Neural progenitor cell (in vitro differentiated cells): ENCODE results near the gene LHX1. TPM values are rescaled to one million over a fixed set of nuclear protein-coding genes. Genes with fewer than 3 reads are reported as not detected.
A peak's percentile ranks its signal among the peaks of the same experiment; 100 is the strongest.

Experiments used
- DNase-seq: peaks from one replicate; pipeline ENCODE4 v3.0.0-alpha.2; 2016; ENCODE audit warnings: low spot score
- H2AFZ ChIP-seq: fragments of 200-600 bp; sonication (generic); replicated peaks from 2 replicates; pipeline ENCODE4 v1.6.1; 2016; ENCODE audit warnings: antibody characterized with exemption
- H3F3A ChIP-seq: fragments of 200-600 bp; sonication (generic); 2 replicates; pipeline ENCODE4 v1.6.1; 2016; ENCODE audit warnings: antibody characterized with exemption, low read depth
- H3K27ac ChIP-seq: fragments of 200-600 bp; sonication (generic); 2 replicates; pipeline ENCODE4 v1.5.1; 2016; ENCODE audit warnings: mild to moderate bottlenecking
- H3K27me3 ChIP-seq: fragments of 200-600 bp; sonication (generic); 2 replicates; pipeline ENCODE4 v1.6.1; 2016; ENCODE audit warnings: mild to moderate bottlenecking, moderate library complexity
- H3K36me3 ChIP-seq: fragments of 200-600 bp; sonication (generic); 2 replicates; pipeline ENCODE4 v1.5.1; 2016
- H3K4me1 ChIP-seq: fragments of 200-600 bp; sonication (generic); 2 replicates; pipeline ENCODE4 v1.6.1; 2016; ENCODE audit warnings: mixed run types
- H3K4me2 ChIP-seq: fragments of 200-600 bp; sonication (generic); 2 replicates; pipeline ENCODE4 v1.6.1; 2016
- H3K4me3 ChIP-seq: fragments of 200-600 bp; sonication (generic); 2 replicates; pipeline ENCODE4 v1.5.1; 2016
- H3K79me2 ChIP-seq: fragments of 200-600 bp; sonication (generic); 2 replicates; pipeline ENCODE4 v1.6.1; 2016; ENCODE audit warnings: low read depth
- H3K9ac ChIP-seq: fragments of 200-600 bp; sonication (generic); 2 replicates; pipeline ENCODE4 v1.6.1; 2016
- H3K9me3 ChIP-seq: fragments of 200-600 bp; sonication (generic); 2 replicates; pipeline ENCODE4 v1.5.1; 2016; ENCODE audit warnings: low read depth
- H4K20me1 ChIP-seq: fragments of 200-600 bp; sonication (generic); 2 replicates; pipeline ENCODE4 v1.6.1; 2016; ENCODE audit warnings: low read depth
- H3K27ac Mint-ChIP-seq: 3 replicates; pipeline ENCODE4 v1.8.0; 2021; ENCODE audit warnings: mixed read lengths
- H3K27me3 Mint-ChIP-seq: 2 replicates; pipeline ENCODE4 v1.8.0; 2022; ENCODE audit warnings: low read depth, mild to moderate bottlenecking, inconsistent platforms, moderate library complexity, mixed read lengths; ENCODE audit not compliant: insufficient read depth
- H3K36me3 Mint-ChIP-seq: 3 replicates; pipeline ENCODE4 v1.8.0; 2021; ENCODE audit warnings: mixed read lengths
- H3K4me1 Mint-ChIP-seq: 3 replicates; pipeline ENCODE4 v1.8.0; 2021; ENCODE audit warnings: mixed read lengths
- H3K4me3 Mint-ChIP-seq: 3 replicates; pipeline ENCODE4 v1.8.0; 2021; ENCODE audit warnings: mild to moderate bottlenecking, moderate library complexity, mixed read lengths
- H3K9me3 Mint-ChIP-seq: 3 replicates; pipeline ENCODE4 v1.8.0; 2020; ENCODE audit warnings: mixed read lengths
- CTCF ChIP-seq: fragments of 200-600 bp; sonication (generic); IDR thresholded peaks from 2 replicates; pipeline ENCODE4 v1.5.1; 2017; ENCODE audit warnings: antibody characterized with exemption, mild to moderate bottlenecking
- EZH2 ChIP-seq: fragments of 200-600 bp; sonication (generic); IDR thresholded peaks from 2 replicates; pipeline ENCODE4 v1.6.1; 2017; ENCODE audit warnings: antibody characterized with exemption, mild to moderate bottlenecking, moderate library complexity
- EZH2phosphoT487 ChIP-seq: fragments of 200-600 bp; sonication (generic); IDR thresholded peaks from 2 replicates; pipeline ENCODE4 v1.6.1; 2017; ENCODE audit warnings: antibody characterized with exemption
- total RNA-seq: library from RNA; depleted of rRNA; stranded (reverse); fragments of >200 nt; gene quantifications from 2 replicates; pipeline ENCODE4 v1.2.3, GENCODE V29; 2015; ENCODE audit warnings: low replicate concordance

The LHX1 gene
- total RNA-seq, 1 donor from 2014 or later: not detected

GRCh38 chr17:36901506-36901905 lies 35.8 kb upstream of the LHX1 start:
- Histone ChIP-seq H3K27me3 (no peaks in the 10 kb centered on the region), H3K79me2 (no peaks in the 10 kb centered on the region), H3K4me3 (no peak overlapping the region), H2AFZ (no peak overlapping the region), H3K4me2 (no peak overlapping the region), H3K9me3 (no peaks in the 10 kb centered on the region), H4K20me1 (no peaks in the 10 kb centered on the region), H3F3A (no peaks in the 10 kb centered on the region), H3K4me1 (peaks cover 14% of the 10 kb centered on the region), H3K36me3 (no peaks in the 10 kb centered on the region), H3K9ac (no peak overlapping the region), H3K27ac (no peak overlapping the region)
- Mint-ChIP-seq H3K27me3 (peaks cover 7% of the 10 kb centered on the region), H3K36me3 (no peaks in the 10 kb centered on the region), H3K9me3 (no peaks in the 10 kb centered on the region), H3K27ac (no peak overlapping the region), H3K4me1 (peaks cover 33% of the 10 kb centered on the region), H3K4me3 (no peak overlapping the region)
- TF ChIP-seq EZH2phosphoT487 (no peak), EZH2 (no peak), CTCF (no peak)
- DNase-seq: peak; percentile 47

DNA sequence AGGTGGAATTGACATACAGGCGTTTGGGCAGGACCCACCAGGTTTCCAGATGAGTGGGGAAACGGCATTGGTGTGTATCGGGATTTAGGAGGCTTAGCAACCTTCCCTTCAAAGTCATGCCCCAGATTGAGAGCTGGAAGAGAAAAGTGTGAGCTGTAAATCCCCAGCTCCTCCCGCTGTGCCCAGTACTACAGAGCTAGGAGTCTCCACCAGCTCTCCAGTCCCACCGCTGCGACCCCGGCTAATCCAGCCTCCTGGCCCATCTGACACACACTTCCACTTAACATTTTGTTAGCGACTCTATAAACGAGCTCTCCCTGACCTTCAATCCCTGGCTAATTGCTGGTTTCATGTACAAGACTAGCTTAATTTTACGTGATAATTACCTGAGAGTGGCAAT lies 29.9 kb upstream of the LHX1 start:
- no peak overlapping the region for H2AFZ ChIP-seq
- no peak overlapping the region for H3K4me2 ChIP-seq
- no peaks in the 10 kb centered on the region for H3K9me3 ChIP-seq
- no peak for DNase-seq
- no peaks in the 10 kb centered on the region for H3K4me1 ChIP-seq
- no peaks in the 10 kb centered on the region for H3K36me3 ChIP-seq
- no peaks in the 10 kb centered on the region for H3K79me2 ChIP-seq
- no peaks in the 10 kb centered on the region for H4K20me1 ChIP-seq
- Mint-ChIP-seq H3K27me3 (peaks cover 14% of the 10 kb centered on the region), H3K4me1 (peaks cover 3% of the 10 kb centered on the region), H3K36me3 (no peaks in the 10 kb centered on the region), H3K27ac (no peak overlapping the region), H3K4me3 (no peak overlapping the region), H3K9me3 (no peaks in the 10 kb centered on the region)
- no peaks in the 10 kb centered on the region for H3K27me3 ChIP-seq
- H3F3A ChIP-seq: no peaks in the 10 kb centered on the region
- H3K27ac ChIP-seq: no peak overlapping the region
- H3K9ac ChIP-seq: no peak overlapping the region
- TF ChIP-seq EZH2phosphoT487 (no peak), EZH2 (no peak), CTCF (no peak)
- no peak overlapping the region for H3K4me3 ChIP-seq

GRCh38 chr17:36910513-36910912 lies 26.8 kb upstream of the LHX1 start:
- no peak overlapping the region for H3K9ac ChIP-seq

More at GRCh38 chr17:36910513-36910912, 26.8 kb upstream of the LHX1 start:
- peaks cover 18% of the 10 kb centered on the region for H3K27me3 Mint-ChIP-seq
- Histone ChIP-seq H3K36me3 (no peaks in the 10 kb centered on the region), H3K4me2 (no peak overlapping the region), H2AFZ (no peak overlapping the region), H3K27me3 (no peaks in the 10 kb centered on the region), H3K4me3 (no peak overlapping the region), H3K79me2 (no peaks in the 10 kb centered on the region), H3K9me3 (no peaks in the 10 kb centered on the region), H3K4me1 (no peaks in the 10 kb centered on the region), H3F3A (no peaks in the 10 kb centered on the region), H3K27ac (no peak overlapping the region), H4K20me1 (no peaks in the 10 kb centered on the region)
- no peak overlapping the region for H3K4me3 Mint-ChIP-seq
- H3K4me1 Mint-ChIP-seq: peaks cover 3% of the 10 kb centered on the region
- TF ChIP-seq EZH2: no peak
- TF ChIP-seq EZH2phosphoT487: no peak
- TF ChIP-seq CTCF: no peak
- H3K9me3 Mint-ChIP-seq: no peaks in the 10 kb centered on the region
- H3K27ac Mint-ChIP-seq: no peak overlapping the region
- no peaks in the 10 kb centered on the region for H3K36me3 Mint-ChIP-seq
- DNase-seq: no peak
